ENCODE data around the gene SH2D7.

Gene SH2D7

DNA sequence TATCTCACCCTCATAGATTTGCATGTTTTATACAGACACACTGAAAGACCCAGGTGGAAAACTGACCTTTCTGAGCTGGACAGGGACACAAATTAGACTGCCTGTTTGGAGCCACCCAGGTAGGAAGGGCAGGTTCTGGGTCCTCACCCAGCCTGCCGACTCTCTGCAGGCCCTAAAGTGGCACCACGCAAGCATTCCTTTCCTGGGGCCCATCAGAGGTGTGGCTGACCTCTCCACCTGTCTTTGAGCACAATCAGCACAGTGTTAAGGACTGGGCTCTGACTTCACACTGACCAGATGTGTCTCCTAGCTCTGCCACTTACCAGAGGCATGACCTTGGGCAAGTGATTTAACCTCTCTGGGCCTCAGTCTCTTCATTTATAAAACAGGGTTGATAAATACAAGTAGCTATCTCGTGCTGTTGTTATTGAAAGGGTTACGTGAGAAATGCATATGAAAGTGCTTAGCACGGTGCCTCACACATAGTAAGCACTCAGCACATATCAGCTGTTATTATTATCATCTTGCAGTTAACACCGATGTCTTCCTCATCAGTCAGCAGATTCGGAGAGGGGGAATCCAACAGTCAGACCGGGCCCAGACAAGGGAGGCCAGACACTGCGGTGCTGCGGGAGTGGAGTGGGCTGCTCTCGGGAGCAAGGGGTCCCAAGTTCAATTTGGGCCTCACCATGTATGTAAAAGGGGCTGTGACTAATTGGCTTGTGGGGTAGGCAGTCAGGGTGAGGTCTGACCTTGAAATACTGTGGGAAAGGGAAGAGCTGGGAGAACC is 12.9 kb upstream of the SH2D7 start:
- DNase-seq, result no peak

GRCh38 chr15:78080088-78080460 is 12.3 kb upstream of the SH2D7 start:
- DNase-seq, result no peak

DNA sequence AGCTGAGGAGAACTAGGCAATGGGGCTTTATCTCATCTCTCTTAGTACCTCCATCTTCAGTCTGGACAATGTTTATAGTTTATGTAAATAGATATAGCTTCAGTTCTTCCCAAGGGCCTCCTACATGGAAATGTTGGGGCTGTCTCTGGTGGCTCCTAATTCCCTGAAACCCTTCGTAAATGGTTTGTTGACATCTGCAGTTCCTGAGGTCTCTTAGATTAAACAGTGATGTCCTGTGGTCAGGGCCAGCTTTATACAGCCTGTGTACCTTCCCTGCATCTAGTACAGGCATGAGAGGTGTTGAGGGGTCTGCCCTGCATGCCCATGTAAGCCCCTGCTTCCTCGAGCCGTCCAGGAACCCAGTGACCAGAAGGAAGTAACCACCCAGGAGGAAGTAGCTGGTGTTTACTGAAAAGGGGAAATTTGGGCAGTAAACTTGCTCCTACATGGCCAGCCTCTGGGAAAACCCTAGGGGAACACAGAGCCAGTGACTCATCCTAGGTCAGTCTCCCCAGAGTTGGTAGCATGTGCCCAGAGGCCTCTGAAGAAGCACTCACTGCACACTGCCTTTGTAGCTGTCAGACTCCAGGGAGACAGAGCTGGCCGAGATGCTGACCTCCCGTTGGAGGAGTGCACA is 10.1 kb upstream of the SH2D7 start:
- no peak for DNase-seq

DNA sequence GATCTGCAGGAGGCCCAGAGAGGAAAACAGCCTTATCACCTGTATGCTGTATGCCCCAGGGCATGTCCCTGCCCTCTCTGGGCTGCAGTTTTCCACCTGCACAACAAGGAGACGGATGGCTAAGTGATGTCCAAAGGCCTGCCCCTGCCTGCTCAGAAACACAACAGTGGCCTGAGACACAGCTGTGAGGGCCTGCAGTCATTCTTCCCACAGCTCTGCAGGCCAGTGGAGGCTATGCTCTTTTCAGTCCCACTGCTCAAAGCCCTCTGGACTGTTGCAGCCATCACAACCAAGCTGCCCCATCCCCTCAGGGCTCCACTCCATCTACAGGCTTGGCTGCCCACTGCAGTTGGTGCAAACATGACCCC is 9.6 kb upstream of the SH2D7 start:
- DNase-seq, result no peak

- DNase-seq, result no peak
These were observed 9.2 kb upstream of the SH2D7 start for GRCh38 chr15:78083186-78083585.

DNA sequence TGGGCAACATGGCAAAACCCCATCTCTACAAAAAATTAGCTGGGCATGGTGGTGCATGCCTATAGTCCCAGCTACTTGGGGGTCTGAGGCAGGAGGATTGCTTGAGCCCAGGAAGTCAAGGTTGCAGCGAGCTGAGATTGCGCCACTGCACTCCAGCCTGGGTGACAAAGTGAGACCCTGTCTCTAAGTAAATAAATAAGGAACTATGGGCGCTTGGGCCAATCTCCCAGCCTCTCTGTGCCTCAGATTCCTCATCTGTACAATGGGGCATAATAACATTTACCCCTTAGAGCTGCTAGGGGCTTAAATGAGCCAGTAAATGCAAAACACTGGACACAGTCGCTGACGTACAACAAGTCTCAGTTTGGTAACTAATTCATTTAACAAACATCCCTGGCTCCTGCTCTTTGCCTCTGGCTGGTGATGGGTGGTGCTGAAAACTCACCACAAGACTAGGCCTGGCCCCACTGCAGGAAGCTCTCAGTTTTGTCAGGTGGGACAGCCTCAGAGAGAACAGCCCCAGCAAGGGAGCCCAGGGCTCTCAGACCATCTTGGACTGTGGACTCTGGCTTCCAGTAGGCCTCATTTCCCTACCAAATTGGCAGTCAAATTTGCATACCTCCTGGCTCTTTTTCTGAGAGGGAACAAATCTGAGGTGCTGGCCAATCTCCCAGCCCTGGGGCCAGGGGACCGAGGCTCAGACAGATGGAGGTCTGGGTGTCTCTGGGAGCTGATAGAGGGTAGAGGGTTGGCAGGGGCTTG is 8.5 kb upstream of the SH2D7 start:
- DNase-seq, result no peak

DNA sequence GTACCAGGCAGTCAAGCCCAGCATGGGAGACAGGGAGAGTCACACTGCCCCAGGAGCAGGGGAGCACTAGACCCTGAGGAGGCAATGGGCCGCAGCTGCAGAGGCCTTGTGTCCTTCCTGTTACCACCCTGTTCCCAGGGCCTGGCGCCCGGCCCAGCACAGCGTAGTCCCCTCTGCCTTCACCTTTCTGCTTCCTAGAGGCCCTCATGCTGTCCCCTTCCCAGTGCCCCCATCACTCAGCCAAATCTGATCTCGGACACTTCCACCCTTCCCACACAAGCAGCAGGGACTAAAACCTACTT is 8.0 kb upstream of the SH2D7 start:
- DNase-seq, result no peak

DNA sequence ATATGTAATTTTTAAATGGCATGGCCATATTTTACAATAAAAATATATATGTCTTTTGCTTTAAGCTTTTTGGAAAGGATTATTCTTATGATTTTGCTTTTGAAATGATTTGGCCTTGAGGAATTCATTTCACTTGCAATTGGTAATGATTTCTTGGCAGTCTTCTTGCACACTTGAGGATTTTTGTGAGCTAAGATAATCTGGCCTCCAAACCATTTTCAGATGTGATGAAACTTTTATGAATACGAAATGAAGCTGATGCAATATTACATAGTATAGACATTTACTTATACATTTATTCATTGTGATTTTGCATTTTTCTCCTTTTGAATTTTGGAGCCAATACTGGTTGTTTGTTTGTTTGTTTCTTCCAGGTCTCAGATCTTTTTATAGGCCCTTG is 6.4 kb upstream of the SH2D7 start:
- no peak for DNase-seq

- no peak for DNase-seq
These were observed 4.2 kb upstream of the SH2D7 start for GRCh38 chr15:78087951-78088772.

- DNase-seq, result no peak
These were observed 3.6 kb upstream of the SH2D7 start for GRCh38 chr15:78088773-78089080.

DNA sequence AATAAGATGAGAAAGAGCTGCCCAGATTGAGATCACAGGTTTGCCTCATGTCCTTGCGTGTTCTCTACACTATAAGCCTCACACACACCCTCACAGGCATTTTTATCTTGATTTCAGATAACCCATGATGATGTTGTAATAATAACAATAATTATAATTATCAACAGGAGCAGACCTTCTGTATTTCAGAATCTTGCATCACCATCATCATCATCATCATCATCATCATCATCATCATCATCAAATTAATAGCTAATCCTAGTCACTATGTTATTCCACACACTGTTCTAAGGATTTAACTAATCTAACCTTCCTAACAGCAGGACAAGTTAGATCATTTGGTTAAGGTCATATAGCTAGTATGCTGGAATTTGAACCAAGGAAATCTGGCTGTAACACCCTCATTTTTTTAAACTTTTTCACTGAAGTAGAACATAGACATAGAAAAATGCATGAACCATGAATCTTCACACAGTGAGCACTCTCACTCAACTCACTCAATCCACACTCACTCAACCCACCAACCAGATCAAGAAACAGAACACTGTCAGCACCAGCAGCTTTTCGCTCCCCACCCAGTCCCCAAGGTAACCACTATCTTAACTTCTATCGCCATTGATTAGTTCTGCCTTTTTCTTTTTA is 1.8 kb upstream of the SH2D7 start:
- DNase-seq, result no peak

GRCh38 chr15:78093242-78094020 is 1.1 kb downstream of the SH2D7 start:
- DNase-seq, result no peak

DNA sequence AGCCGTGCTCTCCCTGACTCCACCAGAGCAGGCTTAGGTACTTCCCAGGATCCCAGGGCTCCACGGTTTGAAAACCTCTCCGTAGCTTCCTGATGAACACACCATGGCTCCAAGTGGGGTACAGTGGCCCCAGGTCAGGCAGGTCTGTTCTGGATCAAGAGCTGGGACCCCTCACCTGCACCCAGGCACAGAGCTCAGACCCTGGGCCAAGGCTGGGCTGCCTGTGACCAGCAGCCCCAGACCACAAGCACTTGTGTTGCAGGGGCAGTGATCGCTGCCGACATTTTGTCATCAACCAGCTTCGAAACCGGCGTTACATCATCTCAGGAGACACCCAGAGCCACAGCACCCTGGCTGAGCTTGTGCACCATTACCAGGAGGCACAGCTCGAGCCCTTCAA is 5.3 kb downstream of the SH2D7 start:
- DNase-seq, result no peak

DNA sequence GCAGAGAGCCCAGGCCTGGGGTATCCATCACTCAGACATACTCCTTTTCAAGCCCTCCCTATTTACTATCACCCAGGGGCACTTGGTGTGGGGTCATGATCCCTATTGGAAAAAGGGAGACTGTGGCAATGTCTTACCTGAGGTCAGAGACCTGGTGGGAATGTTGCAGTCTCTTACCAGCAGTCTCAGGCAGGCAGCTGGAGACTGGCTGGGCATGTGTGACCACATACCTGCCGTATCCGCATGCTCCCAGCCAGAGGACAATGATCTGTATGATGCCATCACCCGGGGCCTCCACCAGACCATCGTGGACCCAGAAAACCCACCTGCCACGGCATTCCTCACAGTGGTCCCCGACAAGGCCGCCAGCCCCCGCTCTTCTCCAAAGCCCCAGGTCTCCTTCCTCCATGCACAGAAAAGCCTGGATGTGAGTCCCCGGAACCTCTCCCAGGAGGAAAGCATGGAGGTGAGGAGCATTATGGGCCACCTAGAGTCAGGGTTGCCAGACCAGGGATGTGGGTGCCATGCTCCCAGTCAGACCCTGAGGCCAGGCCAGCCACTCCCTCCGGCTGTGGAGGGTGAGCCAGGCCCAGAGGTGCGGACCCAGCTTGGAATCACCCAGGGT is 5.9 kb downstream of the SH2D7 start:
- DNase-seq, result no peak

- no peak for DNase-seq
These were observed 8.5 kb downstream of the SH2D7 start for GRCh38 chr15:78100886-78101285.

DNA sequence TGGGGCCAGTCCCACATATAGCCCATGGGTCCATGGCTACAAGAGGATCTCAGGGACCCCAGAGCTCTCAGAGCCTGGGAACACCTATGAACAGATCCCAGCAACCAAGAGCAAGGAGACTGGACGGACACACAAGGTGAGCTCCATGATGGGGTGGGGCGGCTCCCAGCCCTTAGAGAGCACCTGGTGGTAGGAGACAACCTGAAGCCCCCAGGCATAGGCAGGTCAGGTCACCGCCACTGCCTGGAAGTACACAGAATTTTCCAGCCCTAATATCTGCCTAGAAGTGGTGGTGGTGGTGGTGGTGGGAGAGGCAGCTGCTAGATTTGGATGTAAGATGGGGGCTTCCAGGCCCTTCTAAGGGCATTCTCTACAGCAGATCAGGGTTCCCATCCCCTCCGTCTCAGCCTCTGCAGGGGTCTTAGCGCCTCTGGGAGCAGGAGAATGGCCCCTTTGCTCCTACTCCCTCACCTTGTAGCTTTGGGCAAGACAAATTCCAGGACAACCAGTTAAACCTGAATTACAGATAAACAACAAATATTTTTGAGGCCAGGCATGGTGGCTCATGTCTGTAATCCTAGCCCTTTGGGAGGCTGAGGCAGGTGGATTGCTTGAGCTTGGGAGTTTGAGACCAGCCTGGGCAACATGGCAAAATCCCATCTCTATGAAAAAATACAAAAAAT is 9.2 kb downstream of the SH2D7 start:
- DNase-seq, result no peak

DNA sequence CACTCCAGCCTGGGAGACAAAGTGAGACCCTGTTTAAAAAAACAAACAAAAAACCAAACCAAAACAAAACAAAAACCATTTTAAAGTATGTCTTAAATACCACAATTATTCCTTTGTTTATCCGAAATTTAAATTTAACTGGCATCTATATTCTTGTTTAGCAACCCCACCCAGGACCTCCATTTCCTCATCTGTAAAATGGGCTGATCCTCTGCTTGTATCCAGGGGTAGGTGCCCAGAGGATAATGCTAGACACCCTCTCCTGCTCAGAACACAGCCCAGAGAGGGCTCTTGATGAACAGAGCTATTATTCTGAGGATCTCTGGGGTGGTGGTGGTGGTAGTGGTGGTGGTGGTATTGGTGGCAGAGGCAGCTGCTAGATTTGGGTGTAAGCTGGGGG is 9.8 kb downstream of the SH2D7 start:
- DNase-seq, result no peak

DNA sequence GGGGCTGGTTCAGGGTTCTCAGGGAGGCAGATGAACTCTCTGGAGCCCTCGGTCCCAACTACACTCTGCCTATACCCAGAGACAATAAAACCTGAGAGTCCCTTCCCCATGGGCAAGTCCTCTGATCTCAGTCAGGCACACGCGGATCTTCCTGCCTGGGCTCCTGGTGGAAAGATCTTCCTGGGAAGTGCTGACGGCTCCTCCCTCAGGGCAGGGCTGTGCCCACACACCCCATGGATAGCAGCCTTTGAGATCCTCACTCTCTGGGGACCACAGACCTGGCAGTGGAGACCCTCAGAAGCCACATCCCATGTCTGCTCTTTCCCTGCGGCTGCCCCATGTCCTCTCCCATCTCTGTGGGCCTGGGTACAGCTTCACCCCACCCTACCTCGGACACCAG is 10.4 kb downstream of the SH2D7 start:
- no peak for DNase-seq

- DNase-seq, result peak in 3 of 5 donors; percentile 24 to 92 (median 26)
These were observed 11.2 kb downstream of the SH2D7 start for GRCh38 chr15:78103406-78104118.

DNA sequence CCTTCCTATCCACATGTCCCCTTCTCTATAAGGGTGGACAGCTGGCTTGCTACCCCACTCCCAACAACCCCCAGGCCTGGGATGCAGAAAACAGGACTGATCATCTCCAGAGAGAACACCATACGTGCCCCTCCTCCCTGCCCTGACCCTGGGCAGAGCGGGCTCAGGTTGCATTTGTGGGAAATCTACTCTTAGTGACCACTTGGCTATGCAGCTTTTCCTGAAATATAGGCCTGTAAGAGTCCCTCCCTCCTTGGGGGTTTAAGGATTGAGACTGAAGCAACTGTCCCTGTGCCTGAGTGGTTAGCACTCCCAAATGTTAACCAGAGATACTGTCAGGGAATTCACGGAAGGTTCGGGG is 11.7 kb downstream of the SH2D7 start:
- DNase-seq, result no peak
